ENCODE data around the gene SMIM24.
"Not testable (repeated sequence)": the region's sequence is repeated elsewhere in the genome, so short reads cannot be mapped to it uniquely, and the experiment has no call there.

Gene SMIM24

DNA sequence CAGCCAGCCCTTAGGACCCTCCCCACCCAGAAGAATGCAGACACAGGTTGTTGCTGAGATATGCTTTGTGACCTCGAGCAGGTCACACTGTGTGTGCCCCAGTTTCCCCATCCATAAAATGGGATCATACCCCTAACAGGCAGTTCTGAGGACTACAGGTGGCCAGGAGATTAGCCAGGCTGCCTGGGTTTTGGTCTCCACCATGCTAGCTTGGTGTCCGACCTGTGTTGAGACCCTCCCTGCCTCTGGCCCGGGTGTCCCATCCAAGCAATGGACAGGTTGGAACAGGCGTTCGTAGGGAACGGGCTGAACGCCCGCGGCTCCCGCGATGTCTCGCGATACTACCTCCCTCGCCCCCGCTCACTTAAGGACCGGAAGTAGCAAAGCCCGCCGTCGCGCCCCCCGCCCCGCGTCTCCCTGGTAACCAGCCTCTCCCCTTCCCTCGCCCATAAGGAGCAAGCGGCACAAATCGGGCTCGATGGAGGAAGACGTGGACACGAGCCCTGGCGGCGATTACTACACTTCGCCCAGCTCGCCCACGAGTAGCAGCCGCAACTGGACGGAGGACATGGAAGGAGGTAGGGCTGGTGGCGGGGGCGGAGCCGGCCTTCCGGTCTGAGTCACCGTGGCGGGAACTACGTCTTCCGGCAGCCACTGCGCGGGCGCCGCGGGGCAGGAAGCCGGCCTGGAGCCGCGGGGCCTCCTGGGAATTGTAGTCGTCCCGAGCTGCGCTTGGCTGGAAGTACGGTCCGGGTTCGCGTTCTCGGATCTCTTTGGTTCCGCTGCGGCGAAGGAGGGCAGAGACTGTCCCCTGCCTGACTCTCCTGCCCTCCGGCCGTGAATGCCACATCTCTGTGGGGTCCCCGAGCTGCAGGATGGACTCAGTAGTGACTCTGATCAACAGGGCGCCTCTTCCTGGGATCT lies 45.4 kb downstream of the SMIM24 start:
- H3K4me3 ChIP-seq (replicated peaks; ENCODE audit: low read depth, low read length), result peak overlapping the region; percentile 37
- TF ChIP-seq, protein P1, sequence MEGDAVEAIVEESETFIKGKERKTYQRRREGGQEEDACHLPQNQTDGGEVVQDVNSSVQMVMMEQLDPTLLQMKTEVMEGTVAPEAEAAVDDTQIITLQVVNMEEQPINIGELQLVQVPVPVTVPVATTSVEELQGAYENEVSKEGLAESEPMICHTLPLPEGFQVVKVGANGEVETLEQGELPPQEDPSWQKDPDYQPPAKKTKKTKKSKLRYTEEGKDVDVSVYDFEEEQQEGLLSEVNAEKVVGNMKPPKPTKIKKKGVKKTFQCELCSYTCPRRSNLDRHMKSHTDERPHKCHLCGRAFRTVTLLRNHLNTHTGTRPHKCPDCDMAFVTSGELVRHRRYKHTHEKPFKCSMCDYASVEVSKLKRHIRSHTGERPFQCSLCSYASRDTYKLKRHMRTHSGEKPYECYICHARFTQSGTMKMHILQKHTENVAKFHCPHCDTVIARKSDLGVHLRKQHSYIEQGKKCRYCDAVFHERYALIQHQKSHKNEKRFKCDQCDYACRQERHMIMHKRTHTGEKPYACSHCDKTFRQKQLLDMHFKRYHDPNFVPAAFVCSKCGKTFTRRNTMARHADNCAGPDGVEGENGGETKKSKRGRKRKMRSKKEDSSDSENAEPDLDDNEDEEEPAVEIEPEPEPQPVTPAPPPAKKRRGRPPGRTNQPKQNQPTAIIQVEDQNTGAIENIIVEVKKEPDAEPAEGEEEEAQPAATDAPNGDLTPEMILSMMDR (IDR thresholded peaks at IDR 0.05; ENCODE audit: low read depth, low read length, missing control alignments), result no peak
- DNase-seq (ENCODE audit: extremely low read depth, low read depth), result peak; percentile 79

DNA sequence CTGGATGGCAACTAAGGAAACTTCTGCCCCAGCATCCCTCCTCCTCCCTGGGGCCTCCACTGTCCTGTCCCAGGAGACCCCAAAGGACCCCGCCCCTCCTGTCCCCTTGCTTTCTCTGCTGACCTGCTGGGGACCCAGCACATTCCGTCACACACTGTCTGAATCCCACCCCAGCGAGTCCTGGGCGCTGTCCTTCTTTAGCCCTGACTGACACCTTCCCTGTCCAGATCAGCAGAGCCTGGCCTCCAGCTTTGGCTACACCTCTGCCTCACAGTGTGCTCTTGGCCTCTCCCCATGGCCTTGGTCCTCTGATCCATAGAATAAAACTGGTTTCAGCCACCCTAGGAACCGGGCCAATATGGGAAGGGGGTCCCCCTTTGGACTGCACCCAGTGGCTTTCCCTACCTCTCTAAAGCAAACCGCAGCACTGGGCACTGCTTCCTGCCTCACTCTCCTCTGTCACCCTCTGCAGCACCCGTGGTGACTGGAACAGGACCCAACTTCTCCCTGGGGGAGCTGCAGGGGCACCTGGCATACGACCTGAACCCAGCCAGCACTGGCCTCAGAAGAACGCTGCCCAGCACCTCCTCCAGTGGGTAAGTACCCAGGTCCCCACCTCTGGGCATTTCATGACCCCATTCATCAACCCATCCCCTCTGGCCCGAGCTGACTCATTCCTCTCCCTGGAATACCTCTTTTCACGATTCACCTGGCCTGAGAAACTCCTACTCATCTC lies 46.4 kb downstream of the SMIM24 start:
- H3K4me3 ChIP-seq (replicated peaks; ENCODE audit: low read depth, low read length), result no peak overlapping the region
- DNase-seq (ENCODE audit: extremely low read depth, low read depth), result no peak
- TF ChIP-seq, protein P1 (IDR thresholded peaks at IDR 0.05; ENCODE audit: low read depth, low read length, missing control alignments), result no peak

DNA sequence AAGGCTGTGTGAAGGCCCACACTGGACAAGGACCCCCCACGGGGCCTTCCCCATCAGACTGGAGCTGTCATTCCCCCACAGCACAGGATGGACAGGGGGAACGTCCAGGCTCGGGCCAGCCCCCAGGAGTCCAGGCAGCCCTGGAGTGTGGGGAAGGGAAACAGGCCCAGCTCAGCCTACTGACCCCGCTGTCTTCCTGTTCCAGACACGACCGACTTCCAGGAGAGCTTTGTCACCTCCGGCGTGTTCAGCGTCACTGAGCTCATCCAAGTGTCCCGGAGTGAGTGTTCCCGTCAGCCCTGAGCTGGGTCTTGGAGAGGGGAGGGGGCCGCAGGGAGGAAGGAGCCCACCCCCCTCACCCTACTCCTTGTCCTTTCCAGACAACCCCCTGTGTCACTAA lies 47.0 kb downstream of the SMIM24 start:
- no peak for DNase-seq (ENCODE audit: extremely low read depth, low read depth)
- TF ChIP-seq, protein P1 (IDR thresholded peaks at IDR 0.05; ENCODE audit: low read depth, low read length, missing control alignments), result no peak
- H3K4me3 ChIP-seq (replicated peaks; ENCODE audit: low read depth, low read length), result no peak overlapping the region

DNA sequence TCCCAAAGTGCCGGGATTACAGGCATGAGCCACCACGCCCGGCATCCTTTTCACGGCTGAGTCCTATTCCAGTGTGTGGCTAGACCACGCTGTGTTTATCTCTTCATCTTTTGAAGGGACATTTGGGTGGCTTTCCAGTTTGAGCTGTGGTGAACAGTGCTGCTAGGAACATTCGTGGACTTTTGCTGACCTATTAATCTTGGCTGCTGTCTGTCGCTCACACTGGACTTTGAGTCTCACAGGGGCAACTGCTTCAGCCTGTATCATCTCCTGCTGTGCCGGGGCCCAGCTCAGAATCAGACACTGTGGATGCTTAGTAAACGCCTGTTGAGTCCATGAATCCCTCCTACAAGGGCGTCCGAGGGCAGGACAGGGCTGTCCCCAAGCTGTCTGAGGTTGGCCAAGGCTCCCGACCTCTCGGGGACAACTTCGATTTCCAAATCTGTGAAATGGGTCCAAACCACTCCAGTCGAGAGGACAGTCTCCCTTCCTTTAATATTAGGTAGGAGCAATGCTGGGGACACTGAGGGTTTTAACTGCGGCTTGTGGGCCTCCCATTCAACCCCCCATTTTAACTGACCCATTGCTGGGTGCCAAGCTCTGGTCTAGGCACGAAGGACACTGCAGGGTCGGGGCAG lies 48.4 kb downstream of the SMIM24 start:
- DNase-seq (ENCODE audit: extremely low read depth, low read depth), result no peak
- TF ChIP-seq, protein P1 (IDR thresholded peaks at IDR 0.05; ENCODE audit: low read depth, low read length, missing control alignments), result no peak
- no peak overlapping the region for H3K4me3 ChIP-seq (replicated peaks; ENCODE audit: low read depth, low read length)

DNA sequence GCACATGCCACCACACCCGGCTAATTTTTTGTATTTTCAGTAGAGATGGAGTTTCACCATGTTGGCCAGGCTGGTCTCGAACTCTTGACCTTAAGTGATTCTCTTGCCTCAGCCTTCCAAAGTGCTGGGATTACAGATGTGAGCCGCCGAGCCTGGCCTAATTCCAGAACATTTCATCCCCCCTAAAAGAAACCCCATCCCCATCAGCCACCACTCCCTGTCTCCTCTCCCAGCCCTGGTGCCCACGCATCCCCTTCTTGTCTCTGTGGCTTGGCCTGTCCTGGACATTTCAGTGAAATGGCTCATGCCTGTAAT lies 50.0 kb downstream of the SMIM24 start:
- not testable (repeated sequence) for H3K4me3 ChIP-seq (replicated peaks; ENCODE audit: low read depth, low read length); DNase-seq (ENCODE audit: extremely low read depth, low read depth)

DNA sequence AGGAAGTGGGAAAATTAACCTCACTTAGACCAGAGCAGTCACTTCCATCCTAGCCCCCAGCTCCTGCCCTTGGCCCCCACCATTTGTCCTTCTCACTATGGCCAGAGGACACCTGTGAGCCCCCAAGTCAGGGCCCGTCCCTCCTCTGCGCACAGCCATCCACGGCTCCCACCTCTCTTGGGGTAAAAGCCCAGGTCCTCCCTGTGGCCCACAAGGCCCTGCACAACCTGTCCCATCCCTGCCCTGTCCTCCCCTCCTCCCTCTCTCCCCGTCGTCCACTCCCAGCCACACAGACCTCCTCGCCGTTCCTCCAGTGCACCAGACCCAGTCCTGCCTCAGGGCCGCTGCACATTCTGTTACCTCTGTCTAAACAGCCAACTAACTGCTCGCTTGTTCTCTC lies 53.9 kb downstream of the SMIM24 start:
- TF ChIP-seq, protein P1 (IDR thresholded peaks at IDR 0.05; ENCODE audit: low read depth, low read length, missing control alignments), result no peak
- H3K4me3 ChIP-seq (replicated peaks; ENCODE audit: low read depth, low read length), result no peak overlapping the region
- no peak for DNase-seq (ENCODE audit: extremely low read depth, low read depth)
